Measurements from ENCODE around the gene C1QTNF8. TPM values are rescaled to one million over a fixed set of nuclear protein-coding genes. Genes with fewer than 3 reads are reported as not detected.

The C1QTNF8 gene
- total RNA-seq, 1 experiment from 2014 or later: not detected

- H3K27me3 Mint-ChIP-seq (ENCODE audit: low read depth): peaks cover 18% of the 10 kb centered on the region
Measured at GRCh38 chr16:1082266-1082951, 13.6 kb downstream of the C1QTNF8 start.

More at GRCh38 chr16:1082266-1082951, 13.6 kb downstream of the C1QTNF8 start:
- Histone ChIP-seq H4K8ac (replicated peaks; ENCODE audit: insufficient read length, low read depth, low read length) (no peak overlapping the region), H3K23ac (ENCODE audit: insufficient read length, low read depth, low read length) (no peak overlapping the region), H2BK5ac (ENCODE audit: insufficient read length, low read length) (no peak overlapping the region), H3K4me1 (ENCODE audit: insufficient read depth, low read length) (no peaks in the 10 kb centered on the region), H2AFZ (ENCODE audit: low read length) (no peak overlapping the region), H2BK120ac (ENCODE audit: low read depth, low read length, poor library complexity, severe bottlenecking) (no peak overlapping the region), H4K20me1 (ENCODE audit: control insufficient read depth, insufficient read depth, insufficient read length) (no peaks in the 10 kb centered on the region), H3K79me2 (ENCODE audit: insufficient read depth, low read length) (no peaks in the 10 kb centered on the region), H2AK5ac (ENCODE audit: insufficient read length, low read length) (no peak overlapping the region), H3K23me2 (ENCODE audit: insufficient read length, low read depth, low read length, poor library complexity, severe bottlenecking) (no peaks in the 10 kb centered on the region), H2BK15ac (ENCODE audit: low read depth, low read length) (no peak overlapping the region), H3K27me3 (ENCODE audit: insufficient read depth, low read length) (no peaks in the 10 kb centered on the region), H3K18ac (ENCODE audit: insufficient read length, low read depth, low read length) (no peak overlapping the region), H3T11ph (ENCODE audit: low read length) (no peak overlapping the region), H3K4me2 (ENCODE audit: insufficient read depth, insufficient read length, low read length) (no peak overlapping the region), H2BK12ac (ENCODE audit: insufficient read length, low read depth, low read length) (no peak overlapping the region), H3K4ac (ENCODE audit: low read depth, low read length) (no peak overlapping the region), H3K56ac (ENCODE audit: insufficient read length, low read depth, low read length) (no peak overlapping the region), H2BK20ac (ENCODE audit: low read depth, low read length, poor library complexity, severe bottlenecking) (no peak overlapping the region), H4K91ac (ENCODE audit: insufficient read length, low read depth, low read length) (no peak overlapping the region), H3K9ac (ENCODE audit: extremely low read depth, insufficient read length, low read length) (no peak overlapping the region), H3K9me3 (ENCODE audit: control insufficient read depth, low read depth, low read length) (peaks cover 5% of the 10 kb centered on the region), H3K27ac (ENCODE audit: insufficient read length, low read depth, low read length) (no peak overlapping the region), H4K5ac (ENCODE audit: insufficient read length, low read depth, low read length) (no peak overlapping the region), H3K14ac (ENCODE audit: insufficient read depth, low read length) (no peak overlapping the region), H3K79me1 (ENCODE audit: insufficient read depth, low read depth, low read length, poor library complexity, severe bottlenecking) (no peaks in the 10 kb centered on the region)
- DNase-seq: no peak
- H3K36me3 Mint-ChIP-seq (ENCODE audit: insufficient read depth in 1 of 3, low read depth in 3 of 3): peaks cover 0 to 8% (median 3%) of the 10 kb centered on the region in 3 experiments; a peak in 2 of 7 replicates
- no peak for TF ChIP-seq CTCF (conservative IDR thresholded peaks at IDR 0.05)
- WGBS (ENCODE audit: extremely low coverage, insufficient read length, low lambda C conversion rate): no CpG with 5 or more reads among the region's 21 CpGs
- H3K4me1 Mint-ChIP-seq: peaks cover 4% of the 10 kb centered on the region in 2 experiments; a peak in 2 of 4 replicates
- H3K27ac Mint-ChIP-seq: no peak overlapping the region; a peak in 2 of 7 replicates
- H3K4me3 Mint-ChIP-seq: no peak overlapping the region
- H3K9me3 Mint-ChIP-seq: peaks cover 12 to 20% of the 10 kb centered on the region in 2 experiments
